ENCODE data around the gene KCTD13. TPM values are rescaled to one million over a fixed set of nuclear protein-coding genes. Genes with fewer than 3 reads are reported as not detected.

The KCTD13 gene
- total RNA-seq, 1 donor from 2014 or later: 58.8 TPM

Other genes starting within 250 kb of the KCTD13 start
- gene QPRT, start 247.0 kb downstream of the KCTD13 start, total RNA-seq: 5.8 and 6.3 TPM in 2 replicates
- 17.0 and 17.8 TPM in 2 replicates for gene C16orf54, start 180.2 kb downstream of the KCTD13 start, total RNA-seq
- gene ZG16, start 148.0 kb downstream of the KCTD13 start, total RNA-seq: not detected in 2 replicates
- 132 TPM in 2 replicates for gene KIF22, start 135.5 kb downstream of the KCTD13 start, total RNA-seq
- 378 and 380 TPM in 2 replicates for gene MAZ, start 119.7 kb downstream of the KCTD13 start, total RNA-seq
- 1.6 and 1.7 TPM in 2 replicates for gene PRRT2, start 114.0 kb downstream of the KCTD13 start, total RNA-seq
- 25.8 and 27.0 TPM in 2 replicates for gene PAGR1, start 110.1 kb downstream of the KCTD13 start, total RNA-seq
- 116 and 122 TPM in 2 replicates for gene MVP, start 105.8 kb downstream of the KCTD13 start, total RNA-seq
- 69.2 and 71.2 TPM in 2 replicates for gene CDIPT, start 63.0 kb downstream of the KCTD13 start, total RNA-seq
- gene SEZ6L2, start 26.7 kb downstream of the KCTD13 start, total RNA-seq: 0.26 and 0.61 TPM in 2 replicates
- gene ASPHD1, start 25.7 kb downstream of the KCTD13 start, total RNA-seq: 4.4 and 4.8 TPM in 2 replicates
- gene TMEM219, start 35.9 kb upstream of the KCTD13 start, total RNA-seq: 41.7 and 43.8 TPM in 2 replicates
- gene TAOK2, start 47.6 kb upstream of the KCTD13 start, total RNA-seq: 35.8 and 38.7 TPM in 2 replicates
- 45.9 and 47.7 TPM in 2 replicates for gene HIRIP3, start 69.4 kb upstream of the KCTD13 start, total RNA-seq
- 129 and 133 TPM in 2 replicates for gene INO80E, start 70.0 kb upstream of the KCTD13 start, total RNA-seq
- 2.7 and 3.2 TPM in 2 replicates for gene DOC2A, start 84.8 kb upstream of the KCTD13 start, total RNA-seq
- not detected in 2 replicates for gene C16orf92, start 97.0 kb upstream of the KCTD13 start, total RNA-seq
- gene TLCD3B, start 105.0 kb upstream of the KCTD13 start, total RNA-seq: 1.5 and 1.8 TPM in 2 replicates
- 2,074 and 2,109 TPM in 2 replicates for gene ALDOA, start 139.5 kb upstream of the KCTD13 start, total RNA-seq
- 144 and 145 TPM in 2 replicates for gene PPP4C, start 149.8 kb upstream of the KCTD13 start, total RNA-seq
- gene TBX6, start 165.7 kb upstream of the KCTD13 start, total RNA-seq: 2.1 TPM in 2 replicates
- 11.8 and 11.9 TPM in 2 replicates for gene YPEL3, start 170.0 kb upstream of the KCTD13 start, total RNA-seq
- 6.0 and 6.6 TPM in 2 replicates for gene GDPD3, start 187.3 kb upstream of the KCTD13 start, total RNA-seq
- 53.9 and 56.4 TPM in 2 replicates for gene MAPK3, start 197.0 kb upstream of the KCTD13 start, total RNA-seq